PC-9 (cell line): ENCODE results near the gene KRTAP4-4. TPM values are rescaled to one million over a fixed set of nuclear protein-coding genes. Genes with fewer than 3 reads are reported as not detected.

Experiments
- BruUV-seq: library from RNA; stranded (reverse); fragments of 400-500 nt; replicated peaks from 2 replicates; lab custom pipeline; 2021; lab: Mats Ljungman, UMichigan
- CTCF ChIA-PET: fragments of 300-600 bp; sonication (Branson Sonifier 250); formaldehyde crosslinking; loops from one replicate; lab custom pipeline; 2022; ENCODE audit warnings: antibody characterized with exemption; lab: Charles Lee
- POLR2A ChIA-PET: fragments of 300-600 bp; sonication (Branson Sonifier 250); formaldehyde crosslinking; loops from one replicate; lab custom pipeline; 2022; ENCODE audit warnings: antibody characterized with exemption; ENCODE audit not compliant: unreplicated experiment; lab: Charles Lee
- DNase-seq, 2 experiments: peaks; one replicate each; pipeline versions ENCODE4 v3.0.0 to v3.0.0-alpha.2; 2015 to 2022; ENCODE audit warnings: mixed read lengths in 1 of 2
- H2AFZ ChIP-seq: fragments of 200-600 bp; sonication (generic); 2 replicates; pipeline ENCODE4 v1.8.1; 2017; ENCODE audit warnings: antibody characterized with exemption
- H3F3A ChIP-seq: fragments of 200-600 bp; sonication (generic); 2 replicates; pipeline ENCODE4 v1.8.1; 2017; ENCODE audit warnings: antibody characterized with exemption, mild to moderate bottlenecking, low read depth; ENCODE audit not compliant: insufficient read depth
- H3K27ac ChIP-seq: fragments of 200-600 bp; sonication (generic); 2 replicates; pipeline ENCODE4 v1.6.1; 2016; ENCODE audit warnings: mixed run types
- H3K27me3 ChIP-seq: fragments of 200-600 bp; sonication (generic); 2 replicates; pipeline ENCODE4 v1.6.1; 2016; ENCODE audit warnings: low read depth, mixed run types; ENCODE audit not compliant: insufficient read depth
- H3K36me3 ChIP-seq: fragments of 200-600 bp; sonication (generic); 2 replicates; pipeline ENCODE4 v1.6.1; 2016; ENCODE audit warnings: low read depth, mixed run types
- H3K4me1 ChIP-seq: fragments of 200-600 bp; sonication (generic); replicated peaks from 2 replicates; pipeline ENCODE4 v1.6.1; 2016; ENCODE audit warnings: mixed run types; ENCODE audit not compliant: insufficient read depth
- H3K4me2 ChIP-seq: fragments of 200-600 bp; sonication (generic); 2 replicates; pipeline ENCODE4 v1.6.1; 2017; ENCODE audit warnings: mixed run types
- H3K4me3 ChIP-seq: fragments of 200-600 bp; sonication (generic); 2 replicates; pipeline ENCODE4 v1.6.1; 2016; ENCODE audit warnings: mixed run types
- H3K79me2 ChIP-seq: fragments of 200-600 bp; sonication (generic); 2 replicates; pipeline ENCODE4 v1.6.1; 2017; ENCODE audit warnings: low read depth, mixed run types
- H3K9me2 ChIP-seq: fragments of 200-600 bp; sonication (generic); 2 replicates; pipeline ENCODE4 v1.8.1; 2017; ENCODE audit warnings: mild to moderate bottlenecking; ENCODE audit not compliant: insufficient read depth
- H3K9me3 ChIP-seq: fragments of 200-600 bp; sonication (generic); 2 replicates; pipeline ENCODE4 v1.8.1; 2016; ENCODE audit warnings: low read depth; ENCODE audit not compliant: insufficient read depth
- H4K20me1 ChIP-seq: fragments of 200-600 bp; sonication (generic); 2 replicates; pipeline ENCODE4 v1.8.1; 2017; ENCODE audit not compliant: insufficient read depth
- EZH2 ChIP-seq: fragments of 200-600 bp; sonication (generic); IDR thresholded peaks from 2 replicates; pipeline ENCODE4 v1.8.0; 2017; ENCODE audit warnings: antibody characterized with exemption, low read depth
- intact Hi-C: fragments of 100-400 bp; cut with micrococcal nuclease; formaldehyde crosslinking; loops from one replicate; pipeline ENCODE4 v1.10.0; 2022; ENCODE audit not compliant: unreplicated experiment
- total RNA-seq: library from RNA; stranded (reverse); gene quantifications from 2 replicates; pipeline ENCODE4 v1.2.3, GENCODE V29; 2021
- TF ChIP-seq, protein P1 (sequence below): fragments of 200-600 bp; sonication (generic); conservative IDR thresholded peaks from 2 replicates; pipeline ENCODE4 v1.6.1; 2017; ENCODE audit warnings: mixed run types, antibody characterized with exemption, mild to moderate bottlenecking, moderate library complexity

KRTAP4-4 gene
- total RNA-seq, 1 experiment from 2014 or later, result not detected

GRCh38 chr17:41111151-41111885 is 49.2 kb downstream of the KRTAP4-4 start:
- no peaks in the 10 kb centered on the region for H4K20me1 ChIP-seq
- H3K27me3 ChIP-seq, result no peaks in the 10 kb centered on the region
- TF ChIP-seq EZH2, result no peak
- TF ChIP-seq, protein P1, sequence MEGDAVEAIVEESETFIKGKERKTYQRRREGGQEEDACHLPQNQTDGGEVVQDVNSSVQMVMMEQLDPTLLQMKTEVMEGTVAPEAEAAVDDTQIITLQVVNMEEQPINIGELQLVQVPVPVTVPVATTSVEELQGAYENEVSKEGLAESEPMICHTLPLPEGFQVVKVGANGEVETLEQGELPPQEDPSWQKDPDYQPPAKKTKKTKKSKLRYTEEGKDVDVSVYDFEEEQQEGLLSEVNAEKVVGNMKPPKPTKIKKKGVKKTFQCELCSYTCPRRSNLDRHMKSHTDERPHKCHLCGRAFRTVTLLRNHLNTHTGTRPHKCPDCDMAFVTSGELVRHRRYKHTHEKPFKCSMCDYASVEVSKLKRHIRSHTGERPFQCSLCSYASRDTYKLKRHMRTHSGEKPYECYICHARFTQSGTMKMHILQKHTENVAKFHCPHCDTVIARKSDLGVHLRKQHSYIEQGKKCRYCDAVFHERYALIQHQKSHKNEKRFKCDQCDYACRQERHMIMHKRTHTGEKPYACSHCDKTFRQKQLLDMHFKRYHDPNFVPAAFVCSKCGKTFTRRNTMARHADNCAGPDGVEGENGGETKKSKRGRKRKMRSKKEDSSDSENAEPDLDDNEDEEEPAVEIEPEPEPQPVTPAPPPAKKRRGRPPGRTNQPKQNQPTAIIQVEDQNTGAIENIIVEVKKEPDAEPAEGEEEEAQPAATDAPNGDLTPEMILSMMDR, result no peak
- H3K9me2 ChIP-seq, result no peaks in the 10 kb centered on the region
- DNase-seq, result no peak
- intact Hi-C loops, result no loop called here
- no peaks in the 10 kb centered on the region for H3F3A ChIP-seq
- H3K36me3 ChIP-seq, result no peaks in the 10 kb centered on the region
- H3K4me1 ChIP-seq, result 0 out of 2 replicates have a peak, but pooled peaks cover 5% of the 10 kb centered on the region
- H3K9me3 ChIP-seq, result peaks cover 13% of the 10 kb centered on the region
- no peak overlapping the region for H3K4me3 ChIP-seq
- POLR2A ChIA-PET, result interaction anchor here (0.6 kb wide), 1 partner anchor 227 kb away, joined by 3 read pairs; no protein-coding TSS in a partner anchor
- H3K27ac ChIP-seq, result no peak overlapping the region
- no TSS peak for BruUV-seq
- no peak overlapping the region for H3K4me2 ChIP-seq
- CTCF ChIA-PET, result no interaction called here
- H2AFZ ChIP-seq, result no peak overlapping the region
- H3K79me2 ChIP-seq, result no peaks in the 10 kb centered on the region

Other genes starting within 250 kb of the KRTAP4-4 start
- gene KRT23, start 223.1 kb downstream of the KRTAP4-4 start, total RNA-seq, result not detected in 2 replicates
- not detected in 2 replicates for gene KRT39, start 193.8 kb downstream of the KRTAP4-4 start, total RNA-seq
- not detected in 2 replicates for gene KRT40, start 176.4 kb downstream of the KRTAP4-4 start, total RNA-seq
- gene KRTAP3-3, start 166.6 kb downstream of the KRTAP4-4 start, total RNA-seq, result not detected in 2 replicates
- not detected in 2 replicates for gene KRTAP3-2, start 160.8 kb downstream of the KRTAP4-4 start, total RNA-seq
- not detected in 2 replicates for gene KRTAP3-1, start 151.6 kb downstream of the KRTAP4-4 start, total RNA-seq
- gene KRTAP1-5, start 133.5 kb downstream of the KRTAP4-4 start, total RNA-seq, result not detected in 2 replicates
- not detected in 2 replicates for gene KRTAP1-4, start 130.6 kb downstream of the KRTAP4-4 start, total RNA-seq
- gene KRTAP1-3, start 125.9 kb downstream of the KRTAP4-4 start, total RNA-seq, result not detected in 2 replicates
- not detected in 2 replicates for gene KRTAP1-1, start 119.3 kb downstream of the KRTAP4-4 start, total RNA-seq
- gene KRTAP2-1, start 113.4 kb downstream of the KRTAP4-4 start, total RNA-seq, result not detected in 2 replicates
- gene KRTAP2-2, start 105.5 kb downstream of the KRTAP4-4 start, total RNA-seq, result not detected in 2 replicates
- 0.57 TPM in 1 of 2 replicates, not detected in the other for gene KRTAP2-3, start 100.6 kb downstream of the KRTAP4-4 start, total RNA-seq
- not detected in 2 replicates for gene KRTAP2-4, start 94.9 kb downstream of the KRTAP4-4 start, total RNA-seq
- gene KRTAP4-7, start 76.6 kb downstream of the KRTAP4-4 start, total RNA-seq, result not detected in 2 replicates
- gene KRTAP4-8, start 62.6 kb downstream of the KRTAP4-4 start, total RNA-seq, result not detected in 2 replicates
- not detected in 2 replicates for gene KRTAP4-16, start 58.5 kb downstream of the KRTAP4-4 start, total RNA-seq
- gene KRTAP4-9, start 55.4 kb downstream of the KRTAP4-4 start, total RNA-seq, result not detected in 2 replicates
- gene KRTAP4-11, start 42.4 kb downstream of the KRTAP4-4 start, total RNA-seq, result not detected in 2 replicates
- gene KRTAP4-12, start 36.6 kb downstream of the KRTAP4-4 start, total RNA-seq, result not detected in 2 replicates
- not detected in 2 replicates for gene KRTAP4-6, start 20.2 kb downstream of the KRTAP4-4 start, total RNA-seq
- gene KRTAP4-5, start 10.9 kb downstream of the KRTAP4-4 start, total RNA-seq, result not detected in 2 replicates
- gene KRTAP4-3, start 7.5 kb upstream of the KRTAP4-4 start, total RNA-seq, result not detected in 2 replicates
- not detected in 2 replicates for gene KRTAP4-2, start 17.5 kb upstream of the KRTAP4-4 start, total RNA-seq
- gene KRTAP4-1, start 24.2 kb upstream of the KRTAP4-4 start, total RNA-seq, result not detected in 2 replicates
- gene KRTAP9-1, start 29.1 kb upstream of the KRTAP4-4 start, total RNA-seq, result not detected in 2 replicates
- gene KRTAP9-2, start 65.9 kb upstream of the KRTAP4-4 start, total RNA-seq, result not detected in 2 replicates
- not detected in 2 replicates for gene KRTAP9-3, start 71.7 kb upstream of the KRTAP4-4 start, total RNA-seq
- not detected in 2 replicates for gene KRTAP9-8, start 77.3 kb upstream of the KRTAP4-4 start, total RNA-seq
- gene KRTAP9-4, start 88.9 kb upstream of the KRTAP4-4 start, total RNA-seq, result not detected in 2 replicates
- gene KRTAP9-9, start 94.6 kb upstream of the KRTAP4-4 start, total RNA-seq, result not detected in 2 replicates
- gene KRTAP9-6, start 104.6 kb upstream of the KRTAP4-4 start, total RNA-seq, result not detected in 2 replicates
- gene KRTAP9-7, start 115.0 kb upstream of the KRTAP4-4 start, total RNA-seq, result not detected in 2 replicates
- not detected in 2 replicates for gene KRTAP29-1, start 142.1 kb upstream of the KRTAP4-4 start, total RNA-seq
- not detected in 2 replicates for gene KRTAP16-1, start 148.6 kb upstream of the KRTAP4-4 start, total RNA-seq
- gene KRTAP17-1, start 155.0 kb upstream of the KRTAP4-4 start, total RNA-seq, result not detected in 2 replicates
- not detected in 2 replicates for gene KRT33A, start 190.1 kb upstream of the KRTAP4-4 start, total RNA-seq
- gene KRT33B, start 209.1 kb upstream of the KRTAP4-4 start, total RNA-seq, result not detected in 2 replicates
- 0.45 and 1.4 TPM in 2 replicates for gene KRT34, start 221.6 kb upstream of the KRTAP4-4 start, total RNA-seq
- gene KRT31, start 236.9 kb upstream of the KRTAP4-4 start, total RNA-seq, result not detected in 2 replicates